K562 (cell line): Measurements from ENCODE around the gene ULK3. TPM values are rescaled to one million over a fixed set of nuclear protein-coding genes. Genes with fewer than 3 reads are reported as not detected.
A peak's percentile ranks its signal among the peaks of the same experiment; 100 is the strongest.

Experiments used
- ATAC-seq: fragments of 200-7000 bp; cut with Tn5 transposase; 3 replicates; pipeline ENCODE4 v1.9.1; 2020; ENCODE audit warnings: moderate library complexity
- BruUV-seq: library from RNA; stranded (reverse); fragments of 400-500 nt; replicated peaks from 2 replicates; lab custom pipeline; 2021; lab: Mats Ljungman, UMichigan
- CTCF ChIA-PET: fragments of 300-600 bp; formaldehyde crosslinking; extraction: SDS; loops from one replicate; lab custom pipeline; 2021; ENCODE audit warnings: low intra/inter-chr PET ratio; lab: Yijun Ruan, JAX
- POLR2A ChIA-PET: fragments of 300-600, 350-650 bp; sonication (Branson Sonifier 250); formaldehyde crosslinking; extraction: SDS; loops from one replicate; lab custom pipeline; 2021; ENCODE audit warnings: antibody characterized with exemption, inconsistent platforms; lab: Yijun Ruan, JAX
- DNase-seq, 4 experiments: peaks; one replicate each; pipeline versions ENCODE4 v3.0.0 to v3.0.0-alpha.2; 2011 to 2018; ENCODE audit warnings: low spot score in 3 of 4, mixed read lengths in 3 of 4; ENCODE audit errors: extremely low read depth in 1 of 4
- FAIRE-seq: peaks from 2 replicates; lab custom pipeline; 2011; peaks lifted over from hg19 to GRCh38; lab: Jason Lieb, UNC
- H2AFZ ChIP-seq: 2 replicates; pipeline ENCODE4 v1.6.0; 2011; ENCODE audit warnings: low read depth, low read length, control low read depth, inconsistent platforms
- H3K27ac ChIP-seq: fragments of 200-600 bp; 3 replicates; pipeline ENCODE4 v1.8.0; 2011; ENCODE audit warnings: low read depth, mild to moderate bottlenecking, control low read depth, inconsistent platforms, low read length, moderate library complexity, mixed read lengths; ENCODE audit errors: extremely low read depth
- H3K27me3 ChIP-seq, 2 experiments: fragments of 300-600 bp in 1 of 2; 2 replicates in 1 of 2; 3 replicates in 1 of 2; pipeline versions ENCODE4 v1.6.0 to v1.8.0; 2011; ENCODE audit warnings: inconsistent platforms in 2 of 2, low read length in 2 of 2, mild to moderate bottlenecking in 1 of 2, mixed read lengths in 1 of 2, moderate library complexity in 1 of 2; ENCODE audit not compliant: control insufficient read depth in 2 of 2, insufficient read depth in 2 of 2
- H3K36me3 ChIP-seq: fragments of 300-600 bp; 3 replicates; pipeline ENCODE4 v1.8.0; 2011; ENCODE audit warnings: mild to moderate bottlenecking, low read length, inconsistent platforms; ENCODE audit not compliant: control insufficient read depth, insufficient read depth
- H3K4me1 ChIP-seq, 2 experiments: fragments of 200-600 bp in 1 of 2; replicated peaks in 1 of 2; 2 replicates in 1 of 2; 3 replicates in 1 of 2; pipeline versions ENCODE4 v1.5.1 to v1.8.0; 2011; ENCODE audit warnings: inconsistent platforms in 2 of 2, low read length in 2 of 2, mild to moderate bottlenecking in 1 of 2, mixed read lengths in 1 of 2, moderate library complexity in 1 of 2; ENCODE audit not compliant: control insufficient read depth in 2 of 2, insufficient read depth in 2 of 2
- H3K4me2 ChIP-seq: 2 replicates; pipeline ENCODE4 v1.6.1; 2011; ENCODE audit warnings: low read length, control low read depth, inconsistent platforms, mixed read lengths; ENCODE audit not compliant: insufficient read depth
- H3K4me3 ChIP-seq: fragments of 200-600 bp; sonication (generic), shearing (Covaris generic); 2 replicates; pipeline ENCODE4 v1.5.1; 2016; ENCODE audit warnings: control low read depth, inconsistent platforms
- H3K79me2 ChIP-seq: fragments of 200-600 bp; 3 replicates; pipeline ENCODE4 v1.8.0; 2011; ENCODE audit warnings: low read length, inconsistent platforms; ENCODE audit not compliant: control insufficient read depth, insufficient read depth
- H3K9ac ChIP-seq, 2 experiments: 2 replicates each; pipeline versions ENCODE4 v1.6.0 to v1.6.1; 2011; ENCODE audit warnings: low read depth in 2 of 2, low read length in 2 of 2, control low read depth in 1 of 2, inconsistent platforms in 1 of 2, mild to moderate bottlenecking in 1 of 2, mixed read lengths in 1 of 2; ENCODE audit not compliant: insufficient read depth in 1 of 2
- H3K9me1 ChIP-seq: one replicate; pipeline ENCODE4 v1.6.0; 2011; ENCODE audit warnings: inconsistent platforms, mild to moderate bottlenecking, low read length, moderate library complexity; ENCODE audit not compliant: control insufficient read depth, insufficient read depth
- H3K9me3 ChIP-seq: replicated peaks from 2 replicates; pipeline ENCODE4 v1.5.1; 2011; ENCODE audit warnings: low read depth, low read length, inconsistent platforms; ENCODE audit not compliant: control insufficient read depth, insufficient read depth
- H4K20me1 ChIP-seq: replicated peaks from 2 replicates; pipeline ENCODE4 v1.6.1; 2011; ENCODE audit warnings: low read length, inconsistent platforms, mixed read lengths; ENCODE audit not compliant: control insufficient read depth, insufficient read depth
- CC2D1A ChIP-seq: fragments of 450-650 bp; IDR thresholded peaks from 2 replicates; pipeline ENCODE4 v1.6.1; 2017; ENCODE audit warnings: mild to moderate bottlenecking
- CCAR2 ChIP-seq: fragments of 200-400 bp; formaldehyde crosslinking; IDR thresholded peaks from 2 replicates; pipeline ENCODE4 v1.6.1; 2017; ENCODE audit warnings: mild to moderate bottlenecking, low read depth, low read length
- CHAMP1 ChIP-seq: fragments of 450-650 bp; IDR thresholded peaks from 2 replicates; pipeline ENCODE4 v1.6.1; 2016; ENCODE audit warnings: mild to moderate bottlenecking
- CHD1 ChIP-seq: fragments of 200-600 bp; sonication (generic); IDR thresholded peaks from one replicate; pipeline ENCODE4 v1.6.1; 2012; ENCODE audit warnings: mild to moderate bottlenecking, moderate library complexity, low read length, inconsistent platforms
- HDAC3 ChIP-seq: fragments of 450-650 bp; IDR thresholded peaks from 2 replicates; pipeline ENCODE4 v1.6.1; 2018; ENCODE audit warnings: borderline replicate concordance, mild to moderate bottlenecking, moderate library complexity; ENCODE audit not compliant: partially characterized antibody
- NR2C1 ChIP-seq, 2 experiments: fragments of 450-650 bp; IDR thresholded peaks; 2 replicates each; pipeline ENCODE4 v1.6.1; 2017; ENCODE audit warnings: mild to moderate bottlenecking in 2 of 2, antibody characterized with exemption in 1 of 2, inconsistent platforms in 1 of 2, missing compliant biosample characterization in 1 of 2, missing genetic modification characterization in 1 of 2
- SMARCA5 ChIP-seq: fragments of 450-650 bp; IDR thresholded peaks from 2 replicates; pipeline ENCODE4 v1.6.1; 2016
- ZBTB11 ChIP-seq, 3 experiments: fragments of 200-800 bp in 1 of 3; fragments of 250-450 bp in 1 of 3; fragments of 450-650 bp in 1 of 3; sonication (Bioruptor Pico) in 1 of 3; sonication (Bioruptor generic) in 1 of 3; formaldehyde crosslinking in 1 of 3; IDR thresholded peaks; 2 replicates each; pipeline versions ENCODE4 v1.6.1 to v1.8.0; 2016 to 2022; ENCODE audit warnings: mild to moderate bottlenecking in 2 of 3, missing genetic modification characterization in 2 of 3, missing compliant biosample characterization in 1 of 3, moderate library complexity in 1 of 3
- ZNF197 ChIP-seq: fragments of 200-800 bp; sonication (Bioruptor generic); IDR thresholded peaks from 2 replicates; pipeline ENCODE4 v1.6.1; 2016; ENCODE audit warnings: low read depth, missing genetic modification characterization, missing compliant biosample characterization
- WGBS: fragments of 100-300 bp; shearing (Covaris generic); methylation state at CpG from one replicate; pipeline ENCODE4 v1.1.6; 2016; ENCODE audit warnings: low coverage, mixed read lengths; ENCODE audit not compliant: insufficient coverage; ENCODE audit errors: missing lambda C conversion rate; 5-methylcytosine and 5-hydroxymethylcytosine counted together
- in situ Hi-C: fragments of 300-500 bp; cut with MboI; formaldehyde crosslinking; loops from 4 replicates; pipeline ENCODE4 v1.15.0; 2018; ENCODE audit warnings: inconsistent platforms, mixed read lengths
- intact Hi-C: fragments of 100-400 bp; cut with micrococcal nuclease; formaldehyde crosslinking; loops from 2 replicates; pipeline ENCODE4 v1.14.2; 2022
- polyA plus RNA-seq, 8 experiments: library from polyadenylated mRNA; depleted of rRNA in 4 of 8; stranded (reverse) in 5 of 8; unstranded in 3 of 8; fragments of >200 nt; fragmentation: Nextera tagmentation in 2 of 8; fragmentation: Illumina TruSeq in 1 of 8; extraction: Ambion mirVana in 2 of 8; extraction: Trizol in 1 of 8; gene quantifications; 2 replicates each; pipeline versions ENCODE4 v1.2.1 to v1.2.3, GENCODE V29; 2011 to 2014; ENCODE audit warnings: inconsistent platforms in 1 of 8, missing spikeins in 1 of 8
- total RNA-seq, 7 experiments: library from RNA; depleted of rRNA in 6 of 7; stranded (reverse); fragments of >200 nt in 6 of 7; fragmentation: Illumina TruSeq in 2 of 7; extraction: Trizol in 2 of 7; gene quantifications; 2 replicates each; pipeline versions ENCODE4 v1.2.1 to v1.2.3, GENCODE V29; 2011 to 2021; ENCODE audit warnings: low replicate concordance in 1 of 7

The ULK3 gene
- total and polyA plus RNA-seq, 9 of the 15 experiments (the other 6 are each of a cell fraction or from before 2014, with no cell fraction given) = 0.68 to 68.0 (median 34.9) TPM

- Histone ChIP-seq H3K27me3 (peaks cover 6 to 24% of the 10 kb centered on the region in 2 experiments; a peak in 4 of 5 replicates), H3K9me3 (no peaks in the 10 kb centered on the region), H3K27ac (no peak overlapping the region), H3K4me3 (no peak overlapping the region), H3K36me3 (peaks cover 21% of the 10 kb centered on the region; the same call in 1 of the 3 replicates), H3K4me1 (peaks cover 0 to 10% of the 10 kb centered on the region in 2 experiments; a peak in 1 of 5 replicates), H3K79me2 (no peaks in the 10 kb centered on the region), H2AFZ (no peak overlapping the region), H3K9ac (peak overlapping the region in 1 of 2 experiments; percentile 10; a peak in 1 of 4 replicates), H4K20me1 (peaks cover 12% of the 10 kb centered on the region; the same call in 1 of the 2 replicates), H3K9me1 (no peaks in the 10 kb centered on the region), H3K4me2 (no peak overlapping the region)
- TF ChIP-seq HDAC3 (no peak), SMARCA5 (no peak), NR2C1 (IDR thresholded peaks at IDR 0.05) (no peak), NR2C1 (tag; IDR thresholded peaks at IDR 0.05) (no peak), CHAMP1 (no peak), CCAR2 (no peak), CC2D1A (no peak), CHD1 (no peak), ZNF197 (CRISPR knock-in tag) (no peak), ZBTB11 (CRISPR knock-in tag; IDR thresholded peaks at IDR 0.05) (no peak)
- CTCF ChIA-PET = no interaction called here
- 5% methylated on average over 4 of the region's 4 CpGs for WGBS
- intact Hi-C loops = no loop called here
- POLR2A ChIA-PET = no interaction called here
- ATAC-seq (no peak), DNase-seq (no peak), FAIRE-seq (no peak)
- in situ Hi-C loops = no loop called here
- BruUV-seq = no TSS peak
These were observed 10.1 kb downstream of the ULK3 start for GRCh38 chr15:74832826-74833225.
